K562 (cell line): Measurements from ENCODE around the gene C10orf90. TPM values are rescaled to one million over a fixed set of nuclear protein-coding genes. Genes with fewer than 3 reads are reported as not detected.

ENCODE experiments used
- ATAC-seq: fragments of 200-7000 bp; cut with Tn5 transposase; 3 replicates; pipeline ENCODE4 v1.9.1; 2020; ENCODE audit warnings: moderate library complexity
- BruUV-seq: library from RNA; stranded (reverse); fragments of 400-500 nt; replicated peaks from 2 replicates; lab custom pipeline; 2021; lab: Mats Ljungman, UMichigan
- CTCF ChIA-PET: fragments of 300-600 bp; formaldehyde crosslinking; extraction: SDS; loops from one replicate; lab custom pipeline; 2021; ENCODE audit warnings: low intra/inter-chr PET ratio; lab: Yijun Ruan, JAX
- POLR2A ChIA-PET: fragments of 300-600, 350-650 bp; sonication (Branson Sonifier 250); formaldehyde crosslinking; extraction: SDS; loops from one replicate; lab custom pipeline; 2021; ENCODE audit warnings: antibody characterized with exemption, inconsistent platforms; lab: Yijun Ruan, JAX
- DNase-seq, 4 experiments: peaks; one replicate each; pipeline versions ENCODE4 v3.0.0 to v3.0.0-alpha.2; 2011 to 2018; ENCODE audit warnings: low spot score in 3 of 4, mixed read lengths in 3 of 4; ENCODE audit errors: extremely low read depth in 1 of 4
- FAIRE-seq: peaks from 2 replicates; lab custom pipeline; 2011; peaks lifted over from hg19 to GRCh38; lab: Jason Lieb, UNC
- H2AFZ ChIP-seq: 2 replicates; pipeline ENCODE4 v1.6.0; 2011; ENCODE audit warnings: low read depth, low read length, control low read depth, inconsistent platforms
- H3K27ac ChIP-seq: fragments of 200-600 bp; 3 replicates; pipeline ENCODE4 v1.8.0; 2011; ENCODE audit warnings: low read depth, mild to moderate bottlenecking, control low read depth, inconsistent platforms, low read length, moderate library complexity, mixed read lengths; ENCODE audit errors: extremely low read depth
- H3K27me3 ChIP-seq, 2 experiments: fragments of 300-600 bp in 1 of 2; 2 replicates in 1 of 2; 3 replicates in 1 of 2; pipeline versions ENCODE4 v1.6.0 to v1.8.0; 2011; ENCODE audit warnings: inconsistent platforms in 2 of 2, low read length in 2 of 2, mild to moderate bottlenecking in 1 of 2, mixed read lengths in 1 of 2, moderate library complexity in 1 of 2; ENCODE audit not compliant: control insufficient read depth in 2 of 2, insufficient read depth in 2 of 2
- H3K36me3 ChIP-seq: fragments of 300-600 bp; 3 replicates; pipeline ENCODE4 v1.8.0; 2011; ENCODE audit warnings: mild to moderate bottlenecking, low read length, inconsistent platforms; ENCODE audit not compliant: control insufficient read depth, insufficient read depth
- H3K4me1 ChIP-seq, 2 experiments: fragments of 200-600 bp in 1 of 2; replicated peaks in 1 of 2; 2 replicates in 1 of 2; 3 replicates in 1 of 2; pipeline versions ENCODE4 v1.5.1 to v1.8.0; 2011; ENCODE audit warnings: inconsistent platforms in 2 of 2, low read length in 2 of 2, mild to moderate bottlenecking in 1 of 2, mixed read lengths in 1 of 2, moderate library complexity in 1 of 2; ENCODE audit not compliant: control insufficient read depth in 2 of 2, insufficient read depth in 2 of 2
- H3K4me2 ChIP-seq: 2 replicates; pipeline ENCODE4 v1.6.1; 2011; ENCODE audit warnings: low read length, control low read depth, inconsistent platforms, mixed read lengths; ENCODE audit not compliant: insufficient read depth
- H3K4me3 ChIP-seq: fragments of 200-600 bp; sonication (generic), shearing (Covaris generic); 2 replicates; pipeline ENCODE4 v1.5.1; 2016; ENCODE audit warnings: control low read depth, inconsistent platforms
- H3K79me2 ChIP-seq: fragments of 200-600 bp; 3 replicates; pipeline ENCODE4 v1.8.0; 2011; ENCODE audit warnings: low read length, inconsistent platforms; ENCODE audit not compliant: control insufficient read depth, insufficient read depth
- H3K9ac ChIP-seq, 2 experiments: 2 replicates each; pipeline versions ENCODE4 v1.6.0 to v1.6.1; 2011; ENCODE audit warnings: low read depth in 2 of 2, low read length in 2 of 2, control low read depth in 1 of 2, inconsistent platforms in 1 of 2, mild to moderate bottlenecking in 1 of 2, mixed read lengths in 1 of 2; ENCODE audit not compliant: insufficient read depth in 1 of 2
- H3K9me1 ChIP-seq: one replicate; pipeline ENCODE4 v1.6.0; 2011; ENCODE audit warnings: inconsistent platforms, mild to moderate bottlenecking, low read length, moderate library complexity; ENCODE audit not compliant: control insufficient read depth, insufficient read depth
- H3K9me3 ChIP-seq: replicated peaks from 2 replicates; pipeline ENCODE4 v1.5.1; 2011; ENCODE audit warnings: low read depth, low read length, inconsistent platforms; ENCODE audit not compliant: control insufficient read depth, insufficient read depth
- H4K20me1 ChIP-seq: replicated peaks from 2 replicates; pipeline ENCODE4 v1.6.1; 2011; ENCODE audit warnings: low read length, inconsistent platforms, mixed read lengths; ENCODE audit not compliant: control insufficient read depth, insufficient read depth
- CREB1 ChIP-seq, 2 experiments: sonication (generic) in 1 of 2; formaldehyde crosslinking in 1 of 2; IDR thresholded peaks; 2 replicates each; pipeline versions ENCODE4 v1.6.1 to v1.8.0; 2012 to 2022; ENCODE audit warnings: inconsistent platforms in 1 of 2, mild to moderate bottlenecking in 1 of 2, missing genetic modification reagents in 1 of 2, moderate library complexity in 1 of 2
- KLF16 ChIP-seq: IDR thresholded peaks from 2 replicates; pipeline ENCODE4 v1.6.1; 2016; ENCODE audit warnings: antibody characterized with exemption
- LARP7 ChIP-seq: fragments of 450-650 bp; IDR thresholded peaks from 2 replicates; pipeline ENCODE4 v1.6.1; 2016
- MNT ChIP-seq, 2 experiments: fragments of 450-650 bp; conservative IDR thresholded peaks; 2 replicates each; pipeline ENCODE4 v1.6.1; 2017; ENCODE audit warnings: mild to moderate bottlenecking in 2 of 2, moderate library complexity in 2 of 2
- NEUROD1 ChIP-seq: fragments of 150-350 bp; IDR thresholded peaks from 2 replicates; pipeline ENCODE4 v1.6.1; 2014; ENCODE audit warnings: borderline replicate concordance, low read length, low read depth; ENCODE audit not compliant: partially characterized antibody
- PHF20 ChIP-seq: fragments of 450-650 bp; IDR thresholded peaks from 2 replicates; pipeline ENCODE4 v1.6.1; 2018; ENCODE audit not compliant: partially characterized antibody
- PYGO2 ChIP-seq: fragments of 450-650 bp; IDR thresholded peaks from 2 replicates; pipeline ENCODE4 v1.6.1; 2016; ENCODE audit warnings: mild to moderate bottlenecking, missing genetic modification characterization, moderate library complexity, missing compliant biosample characterization
- RFX7 ChIP-seq: fragments of 250-450 bp; sonication (Bioruptor Pico); IDR thresholded peaks from 2 replicates; pipeline ENCODE4 v1.5.1; 2021; ENCODE audit warnings: mild to moderate bottlenecking
- RNF2 ChIP-seq: sonication (generic); IDR thresholded peaks from 2 replicates; pipeline ENCODE4 v1.6.1; 2016
- SETDB1 ChIP-seq: IDR thresholded peaks from one replicate; pipeline ENCODE4 v1.6.1; 2012; ENCODE audit warnings: low read length, control low read depth, inconsistent platforms
- ZBED1 ChIP-seq: IDR thresholded peaks from 2 replicates; pipeline ENCODE4 v1.6.1; 2014
- ZEB2 ChIP-seq: fragments of 450-650 bp; IDR thresholded peaks from 2 replicates; pipeline ENCODE4 v1.6.1; 2016
- ZMIZ1 ChIP-seq, 2 experiments: fragments of 150-350 bp in 1 of 2; IDR thresholded peaks; 2 replicates each; pipeline ENCODE4 v1.6.1; 2012 to 2016; ENCODE audit warnings: low read depth in 2 of 2, low read length in 2 of 2, mild to moderate bottlenecking in 1 of 2, moderate library complexity in 1 of 2
- ZNF436 ChIP-seq: fragments of 250-450, 450-650 bp; sonication (Bioruptor Pico); formaldehyde crosslinking; IDR thresholded peaks from 2 replicates; pipeline ENCODE4 v1.7.0; 2020; ENCODE audit warnings: mild to moderate bottlenecking
- WGBS: fragments of 100-300 bp; shearing (Covaris generic); methylation state at CpG from one replicate; pipeline ENCODE4 v1.1.6; 2016; ENCODE audit warnings: low coverage, mixed read lengths; ENCODE audit not compliant: insufficient coverage; ENCODE audit errors: missing lambda C conversion rate; 5-methylcytosine and 5-hydroxymethylcytosine counted together
- in situ Hi-C: fragments of 300-500 bp; cut with MboI; formaldehyde crosslinking; loops from 4 replicates; pipeline ENCODE4 v1.15.0; 2018; ENCODE audit warnings: inconsistent platforms, mixed read lengths
- intact Hi-C: fragments of 100-400 bp; cut with micrococcal nuclease; formaldehyde crosslinking; loops from 2 replicates; pipeline ENCODE4 v1.14.2; 2022
- polyA plus RNA-seq, 8 experiments: library from polyadenylated mRNA; depleted of rRNA in 4 of 8; stranded (reverse) in 5 of 8; unstranded in 3 of 8; fragments of >200 nt; fragmentation: Nextera tagmentation in 2 of 8; fragmentation: Illumina TruSeq in 1 of 8; extraction: Ambion mirVana in 2 of 8; extraction: Trizol in 1 of 8; gene quantifications; 2 replicates each; pipeline versions ENCODE4 v1.2.1 to v1.2.3, GENCODE V29; 2011 to 2014; ENCODE audit warnings: inconsistent platforms in 1 of 8, missing spikeins in 1 of 8
- total RNA-seq, 7 experiments: library from RNA; depleted of rRNA in 6 of 7; stranded (reverse); fragments of >200 nt in 6 of 7; fragmentation: Illumina TruSeq in 2 of 7; extraction: Trizol in 2 of 7; gene quantifications; 2 replicates each; pipeline versions ENCODE4 v1.2.1 to v1.2.3, GENCODE V29; 2011 to 2021; ENCODE audit warnings: low replicate concordance in 1 of 7

The C10orf90 gene
- total and polyA plus RNA-seq, 9 of the 15 experiments (the other 6 are each of a cell fraction or from before 2014, with no cell fraction given) = not detected

- ChIA-PET CTCF (no interaction called here), POLR2A (no interaction called here)
- Histone ChIP-seq H3K9me1 (no peaks in the 10 kb centered on the region), H2AFZ (no peak overlapping the region), H3K4me2 (no peak overlapping the region), H3K4me1 (no peaks in the 10 kb centered on the region), H3K27ac (no peak overlapping the region), H3K9ac (no peak overlapping the region), H3K79me2 (no peaks in the 10 kb centered on the region), H3K9me3 (no peaks in the 10 kb centered on the region), H3K36me3 (no peaks in the 10 kb centered on the region), H4K20me1 (no peaks in the 10 kb centered on the region), H3K27me3 (no peaks in the 10 kb centered on the region), H3K4me3 (no peak overlapping the region)
- no TSS peak for BruUV-seq
- FAIRE-seq (no peak), DNase-seq (no peak), ATAC-seq (no peak)
- 0% methylated on average over 1 of the region's 1 CpG for WGBS
- intact Hi-C loops = no loop called here
- no peak for TF ChIP-seq SETDB1
- no peak for TF ChIP-seq ZMIZ1 (IDR thresholded peaks at IDR 0.05; ENCODE audit: low read depth in 2 of 2, low read length in 2 of 2)
- TF ChIP-seq LARP7 = no peak
- no peak for TF ChIP-seq PHF20
- TF ChIP-seq RFX7 (CRISPR knock-in tag) = no peak
- TF ChIP-seq NEUROD1 = no peak
- TF ChIP-seq ZEB2 = no peak
- no peak for TF ChIP-seq MNT (conservative IDR thresholded peaks at IDR 0.05)
- TF ChIP-seq RNF2 = no peak
- no peak for TF ChIP-seq ZBED1
- TF ChIP-seq PYGO2 (tag) = no peak
- TF ChIP-seq ZNF436 = no peak
- no peak for TF ChIP-seq CREB1 (IDR thresholded peaks at IDR 0.05)
- no peak for TF ChIP-seq CREB1 (CRISPR knock-in tag; IDR thresholded peaks at IDR 0.05)
- no peak for TF ChIP-seq KLF16
- in situ Hi-C loops = no loop called here
Observed at GRCh38 chr10:126683466-126683865, 13.0 kb upstream of the C10orf90 start.
